Epithelial cell of esophagus (primary cell): ENCODE data around the gene CBX7.
A peak's percentile ranks its signal among the peaks of the same experiment; 100 is the strongest.
"Not testable (repeated sequence)": the region's sequence is repeated elsewhere in the genome, so short reads cannot be mapped to it uniquely, and the experiment has no call there.

ENCODE experiments used
- DNase-seq: peaks from one replicate; pipeline ENCODE4 v3.0.0; 2010; ENCODE audit warnings: low read depth
- H3K4me3 ChIP-seq: 2 replicates; pipeline ENCODE4 v1.5.1; 2011; ENCODE audit warnings: mild to moderate bottlenecking, low read length, control low read depth
- CTCF ChIP-seq: IDR thresholded peaks from 2 replicates; pipeline ENCODE4 v1.5.1; 2011; ENCODE audit warnings: low read depth, mild to moderate bottlenecking, low read length, control low read depth, inconsistent platforms; ENCODE audit not compliant: insufficient read depth; ENCODE audit errors: missing control alignments

Gene CBX7

GRCh38 chr22:39173787-39174497, 21.5 kb upstream of the CBX7 start:
- no peak overlapping the region for H3K4me3 ChIP-seq
- DNase-seq, result no peak
- TF ChIP-seq CTCF, result no peak

- no peak overlapping the region for H3K4me3 ChIP-seq
- no peak for TF ChIP-seq CTCF
- no peak for DNase-seq
Measured at GRCh38 chr22:39173050-39173706, 20.7 kb upstream of the CBX7 start.

DNA sequence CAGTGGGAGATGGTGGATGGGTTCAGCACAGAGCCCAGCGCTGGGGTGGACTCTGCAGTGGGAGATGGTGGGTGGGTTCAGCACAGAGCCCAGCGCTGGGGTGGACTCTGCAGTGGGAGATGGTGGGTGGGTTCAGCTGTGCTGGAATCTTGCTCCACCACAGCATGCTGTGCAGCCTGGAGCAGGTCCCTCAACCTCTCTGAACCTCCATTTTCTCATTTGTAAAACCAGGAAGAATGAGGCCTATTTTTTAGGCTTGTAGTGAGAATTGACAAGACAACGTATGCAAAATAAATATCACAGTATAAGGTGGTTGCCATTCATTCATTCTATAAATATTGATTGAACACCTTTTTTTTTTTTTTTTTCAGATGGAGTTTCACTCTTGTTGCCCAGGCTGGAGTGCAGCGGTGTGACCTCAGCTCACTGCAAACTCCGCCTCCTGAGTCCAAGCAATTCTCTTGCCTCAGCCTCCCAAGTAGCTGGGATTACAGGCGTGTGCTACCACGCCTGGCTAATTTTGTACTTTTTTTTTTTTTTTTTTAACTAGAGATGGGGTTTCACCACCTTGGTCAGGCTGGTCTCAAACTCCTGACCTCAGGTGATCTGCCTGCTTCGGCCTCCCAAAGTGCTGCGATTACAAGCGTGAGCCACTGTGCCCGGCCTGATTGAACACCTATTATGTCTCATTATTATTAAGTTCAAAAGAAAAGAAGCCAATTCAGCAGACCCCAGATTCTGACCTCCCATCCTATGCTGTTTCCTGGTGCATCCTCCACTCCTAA, 20.0 kb upstream of the CBX7 start:
- H3K4me3 ChIP-seq, DNase-seq: not testable (repeated sequence)

GRCh38 chr22:39171623-39172264, 19.3 kb upstream of the CBX7 start:
- DNase-seq, result no peak
- TF ChIP-seq CTCF, result no peak
- no peak overlapping the region for H3K4me3 ChIP-seq

DNA sequence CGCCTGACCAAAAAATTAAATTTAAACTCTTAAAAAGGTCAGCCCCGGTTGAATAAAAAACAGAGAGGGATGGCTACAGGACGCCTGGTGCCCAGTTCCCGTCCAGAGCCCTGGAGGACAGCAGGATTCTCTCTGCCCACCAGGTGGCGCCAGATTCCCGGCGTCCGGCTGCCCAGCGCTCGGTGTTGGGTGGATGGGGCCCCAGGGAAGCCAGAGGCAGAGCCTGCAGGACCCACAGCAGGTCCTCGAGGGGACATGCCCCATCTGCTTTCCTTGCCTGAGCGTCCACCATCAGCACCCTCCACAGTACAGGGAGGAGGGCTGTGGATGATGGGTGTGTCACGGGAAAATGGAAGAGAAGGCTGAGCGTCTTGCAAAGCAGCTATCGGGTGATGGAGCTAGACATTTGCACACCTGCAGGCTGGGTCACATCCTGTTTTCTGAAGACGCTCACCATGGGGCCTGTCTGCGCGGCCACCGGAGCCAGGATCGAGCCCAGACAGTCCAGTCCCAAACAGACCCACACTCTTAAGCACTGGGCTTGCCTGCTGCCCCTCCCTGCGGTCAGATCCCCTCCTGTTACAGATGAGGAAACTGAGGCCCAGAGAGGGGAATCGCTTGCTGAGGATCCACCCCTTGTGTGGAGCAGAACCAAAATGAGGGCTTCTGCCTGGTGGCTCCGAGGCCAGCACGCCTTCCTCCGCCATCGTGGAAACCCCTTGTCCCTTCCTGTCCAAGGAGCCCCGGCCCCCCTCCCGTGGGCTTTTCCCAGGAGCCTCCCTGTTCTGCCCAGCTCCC, 18.5 kb upstream of the CBX7 start:
- TF ChIP-seq CTCF, result peak; percentile 89
- peak; percentile 67 for DNase-seq
- H3K4me3 ChIP-seq, result no peak overlapping the region

DNA sequence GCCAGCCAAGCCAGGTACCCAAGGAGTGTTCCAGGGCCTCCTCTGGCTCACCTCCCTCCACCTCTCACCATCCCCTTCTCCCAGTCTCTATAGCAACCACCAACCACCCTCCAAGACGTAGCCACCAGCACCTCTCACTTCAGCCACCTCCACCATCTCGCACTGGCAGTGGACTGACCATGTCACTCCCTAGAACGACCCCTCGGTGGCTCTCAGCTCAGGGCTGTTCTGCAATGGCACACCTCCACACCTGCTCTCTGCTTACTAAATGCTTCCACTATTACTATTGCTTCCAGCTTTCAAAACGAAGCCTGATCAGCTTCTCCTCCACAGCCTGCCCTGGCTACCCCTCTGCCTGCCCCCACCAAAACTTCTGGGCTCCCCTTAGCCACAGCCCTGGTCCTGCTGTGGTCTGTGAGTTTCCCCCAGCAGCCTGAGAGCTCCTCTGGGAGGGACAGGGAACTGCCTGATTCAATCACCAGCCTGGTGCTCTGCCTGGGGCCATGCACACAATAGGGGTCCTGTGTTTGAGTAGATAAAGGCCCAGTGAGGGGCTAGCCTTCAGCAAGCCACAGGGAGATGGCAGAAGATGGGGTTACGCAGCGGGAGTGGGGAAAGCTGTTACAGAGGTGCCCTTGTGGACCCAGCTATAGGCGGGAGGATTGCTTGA, 17.5 kb upstream of the CBX7 start:
- DNase-seq, result no peak
- no peak overlapping the region for H3K4me3 ChIP-seq
- TF ChIP-seq CTCF, result no peak
